HepG2 (cell line): Measurements from ENCODE around the gene FMNL2.

ENCODE experiments used
- CTCF ChIP-seq: sonication (generic); formaldehyde crosslinking; IDR thresholded peaks from 2 replicates; pipeline ENCODE4 v1.5.0; 2020; ENCODE audit warnings: mild to moderate bottlenecking, missing genetic modification reagents, moderate library complexity
- EZH2 ChIP-seq: conservative IDR thresholded peaks from 2 replicates; pipeline ENCODE4 v1.6.1; 2012; ENCODE audit warnings: mild to moderate bottlenecking, low read depth, low read length, moderate library complexity
- FOXJ3 ChIP-seq: sonication (generic); formaldehyde crosslinking; IDR thresholded peaks from 2 replicates; pipeline ENCODE4 v1.4.0; 2020; ENCODE audit warnings: missing genetic modification reagents, mild to moderate bottlenecking, borderline replicate concordance
- JUN ChIP-seq: sonication (generic); formaldehyde crosslinking; IDR thresholded peaks from 2 replicates; pipeline ENCODE4 v1.4.0; 2020; ENCODE audit warnings: mild to moderate bottlenecking, missing genetic modification reagents
- MAFK ChIP-seq, 2 experiments: IDR thresholded peaks in 1 of 2; conservative IDR thresholded peaks in 1 of 2; 2 replicates each; pipeline ENCODE4 v1.6.1; 2011; ENCODE audit warnings: improper control_type of control experiment in 2 of 2, low read length in 2 of 2
- REST ChIP-seq, 2 experiments: IDR thresholded peaks; 2 replicates each; pipeline ENCODE4 v1.6.1; 2011 to 2012; ENCODE audit warnings: low read length in 2 of 2, borderline replicate concordance in 1 of 2, low read depth in 1 of 2, mild to moderate bottlenecking in 1 of 2, moderate library complexity in 1 of 2
- ZC3H4 ChIP-seq: sonication (generic); formaldehyde crosslinking; IDR thresholded peaks from 2 replicates; pipeline ENCODE4 v1.4.0; 2020; ENCODE audit warnings: missing genetic modification reagents, borderline replicate concordance
- ZFP36 ChIP-seq: fragments of 150-350 bp; IDR thresholded peaks from 2 replicates; pipeline ENCODE4 v1.6.1; 2018; ENCODE audit warnings: borderline replicate concordance, low read length, low read depth; ENCODE audit not compliant: partially characterized antibody
- ZNF503 ChIP-seq: sonication (generic); formaldehyde crosslinking; IDR thresholded peaks from 2 replicates; pipeline ENCODE4 v1.4.0; 2020; ENCODE audit warnings: missing genetic modification reagents
- ZNF512 ChIP-seq: sonication (generic); formaldehyde crosslinking; IDR thresholded peaks from 2 replicates; pipeline ENCODE4 v1.4.0; 2020; ENCODE audit warnings: mild to moderate bottlenecking, missing genetic modification reagents
- ZNF740 ChIP-seq: sonication (generic); formaldehyde crosslinking; IDR thresholded peaks from 2 replicates; pipeline ENCODE4 v1.4.0; 2020; ENCODE audit warnings: missing genetic modification reagents
- TF ChIP-seq, protein P1 (sequence below): sonication (generic); formaldehyde crosslinking; IDR thresholded peaks from 2 replicates; pipeline ENCODE4 v1.5.0; 2020; ENCODE audit warnings: mild to moderate bottlenecking, missing genetic modification reagents

GRCh38 chr2:152488075-152488474 lies 153.1 kb downstream of the FMNL2 start:
- no peak for TF ChIP-seq ZNF512 (CRISPR knock-in tag)
- TF ChIP-seq, protein P1, sequence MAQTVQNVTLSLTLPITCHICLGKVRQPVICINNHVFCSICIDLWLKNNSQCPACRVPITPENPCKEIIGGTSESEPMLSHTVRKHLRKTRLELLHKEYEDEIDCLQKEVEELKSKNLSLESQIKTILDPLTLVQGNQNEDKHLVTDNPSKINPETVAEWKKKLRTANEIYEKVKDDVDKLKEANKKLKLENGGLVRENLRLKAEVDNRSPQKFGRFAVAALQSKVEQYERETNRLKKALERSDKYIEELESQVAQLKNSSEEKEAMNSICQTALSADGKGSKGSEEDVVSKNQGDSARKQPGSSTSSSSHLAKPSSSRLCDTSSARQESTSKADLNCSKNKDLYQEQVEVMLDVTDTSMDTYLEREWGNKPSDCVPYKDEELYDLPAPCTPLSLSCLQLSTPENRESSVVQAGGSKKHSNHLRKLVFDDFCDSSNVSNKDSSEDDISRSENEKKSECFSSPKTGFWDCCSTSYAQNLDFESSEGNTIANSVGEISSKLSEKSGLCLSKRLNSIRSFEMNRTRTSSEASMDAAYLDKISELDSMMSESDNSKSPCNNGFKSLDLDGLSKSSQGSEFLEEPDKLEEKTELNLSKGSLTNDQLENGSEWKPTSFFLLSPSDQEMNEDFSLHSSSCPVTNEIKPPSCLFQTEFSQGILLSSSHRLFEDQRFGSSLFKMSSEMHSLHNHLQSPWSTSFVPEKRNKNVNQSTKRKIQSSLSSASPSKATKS (CRISPR knock-in tag) = no peak
- TF ChIP-seq FOXJ3 (CRISPR knock-in tag) = no peak
- no peak for TF ChIP-seq REST (IDR thresholded peaks at IDR 0.05; ENCODE audit: borderline replicate concordance in 1 of 2, low read depth in 1 of 2, low read length in 2 of 2)
- TF ChIP-seq CTCF (CRISPR knock-in tag) = no peak
- no peak for TF ChIP-seq EZH2
- no peak for TF ChIP-seq ZC3H4 (CRISPR knock-in tag)
- no peak for TF ChIP-seq ZNF740 (CRISPR knock-in tag)
- TF ChIP-seq ZNF503 (CRISPR knock-in tag) = no peak
- no peak for TF ChIP-seq MAFK (conservative IDR thresholded peaks at IDR 0.05 in 1 of 2, IDR thresholded peaks at IDR 0.05 in 1 of 2; ENCODE audit: low read length in 2 of 2)
- no peak for TF ChIP-seq JUN (CRISPR knock-in tag)
- TF ChIP-seq ZFP36 = no peak
